Cardiac muscle cell (in vitro differentiated cells and primary cell): ENCODE results near the gene UBE3B. TPM values are rescaled to one million over a fixed set of nuclear protein-coding genes. Genes with fewer than 3 reads are reported as not detected.

Experiments used
- DNase-seq, 2 donors: peaks; one replicate each; pipeline versions ENCODE4 v3.0.0 to v3.0.0-alpha.2; 2010 to 2017; ENCODE audit warnings: low read depth in 1 of 2, low spot score in 1 of 2
- H3K27ac ChIP-seq: fragments of 200-600 bp; sonication (generic); 2 replicates; pipeline ENCODE4 v1.5.1; 2016
- H3K27me3 ChIP-seq: fragments of 200-600 bp; sonication (generic); 2 replicates; pipeline ENCODE4 v1.6.0; 2016; ENCODE audit warnings: control low read depth
- H3K36me3 ChIP-seq: fragments of 200-600 bp; sonication (generic); 2 replicates; pipeline ENCODE4 v1.5.1; 2016; ENCODE audit warnings: control low read depth
- H3K4me1 ChIP-seq: fragments of 200-600 bp; sonication (generic); 2 replicates; pipeline ENCODE4 v1.8.1; 2017; ENCODE audit warnings: low read depth, mild to moderate bottlenecking, mixed run types
- H3K4me3 ChIP-seq: fragments of 200-600 bp; sonication (generic); 2 replicates; pipeline ENCODE4 v1.5.1; 2016; ENCODE audit warnings: mild to moderate bottlenecking
- H3K9me3 ChIP-seq: fragments of 200-600 bp; sonication (generic); 2 replicates; pipeline ENCODE4 v1.5.1; 2017; ENCODE audit warnings: low read depth, mild to moderate bottlenecking, control low read depth
- CTCF ChIP-seq: IDR thresholded peaks from 2 replicates; pipeline ENCODE4 v1.5.1; 2012; ENCODE audit warnings: low read depth, mild to moderate bottlenecking, low read length
- polyA plus RNA-seq: library from polyadenylated mRNA; unstranded; fragments of >200 nt; fragmentation: Nextera tagmentation; extraction: Ambion mirVana; gene quantifications from 2 replicates; pipeline ENCODE4 v1.2.1, GENCODE V29; 2016
- total RNA-seq: library from RNA; depleted of rRNA; stranded (reverse); fragments of >200 nt; gene quantifications from 2 replicates; pipeline ENCODE4 v1.2.3, GENCODE V29; 2016

The UBE3B gene
- total and polyA plus RNA-seq, 2 experiments from 2014 or later, result 36.7 to 73.5 TPM

GRCh38 chr12:109487181-109488050, 10.0 kb downstream of the UBE3B start:
- Histone ChIP-seq H3K4me1 (no peaks in the 10 kb centered on the region), H3K9me3 (no peaks in the 10 kb centered on the region), H3K4me3 (no peak overlapping the region), H3K27me3 (no peaks in the 10 kb centered on the region), H3K36me3 (peaks cover 73% of the 10 kb centered on the region), H3K27ac (no peak overlapping the region)
- DNase-seq, result no peak
- no peak for TF ChIP-seq CTCF

GRCh38 chr12:109488051-109488665, 10.7 kb downstream of the UBE3B start:
- no peak for DNase-seq
- Histone ChIP-seq H3K27ac (no peak overlapping the region), H3K36me3 (peaks cover 81% of the 10 kb centered on the region), H3K4me1 (no peaks in the 10 kb centered on the region), H3K27me3 (no peaks in the 10 kb centered on the region), H3K9me3 (no peaks in the 10 kb centered on the region), H3K4me3 (no peak overlapping the region)
- no peak for TF ChIP-seq CTCF

- no peak overlapping the region for H3K27ac ChIP-seq
- no peak for TF ChIP-seq CTCF
- peaks cover 77% of the 10 kb centered on the region for H3K36me3 ChIP-seq
- DNase-seq, result no peak
- no peak overlapping the region for H3K4me3 ChIP-seq
- H3K9me3 ChIP-seq, result no peaks in the 10 kb centered on the region
- H3K4me1 ChIP-seq, result no peaks in the 10 kb centered on the region
- H3K27me3 ChIP-seq, result no peaks in the 10 kb centered on the region
These were observed 11.9 kb downstream of the UBE3B start for GRCh38 chr12:109489016-109489954.

- no peak for DNase-seq
- Histone ChIP-seq H3K4me1 (no peaks in the 10 kb centered on the region), H3K27ac (no peak overlapping the region), H3K27me3 (no peaks in the 10 kb centered on the region), H3K9me3 (no peaks in the 10 kb centered on the region), H3K36me3 (peaks cover 71% of the 10 kb centered on the region), H3K4me3 (no peak overlapping the region)
- TF ChIP-seq CTCF, result no peak
These were observed 12.6 kb downstream of the UBE3B start for GRCh38 chr12:109489955-109490565.

- H3K9me3 ChIP-seq, result no peaks in the 10 kb centered on the region
- H3K4me1 ChIP-seq, result no peaks in the 10 kb centered on the region
- H3K36me3 ChIP-seq, result peaks cover 65% of the 10 kb centered on the region
- no peaks in the 10 kb centered on the region for H3K27me3 ChIP-seq
- no peak for TF ChIP-seq CTCF
- no peak for DNase-seq
- no peak overlapping the region for H3K27ac ChIP-seq
- H3K4me3 ChIP-seq, result no peak overlapping the region
These were observed 14.2 kb downstream of the UBE3B start for GRCh38 chr12:109491671-109492070.
